Stromal cell of bone marrow (primary cell): ENCODE data around the gene C1orf198.
"Not testable (repeated sequence)": the region's sequence is repeated elsewhere in the genome, so short reads cannot be mapped to it uniquely, and the experiment has no call there.

ENCODE experiments used
- DNase-seq: peaks from one replicate; pipeline ENCODE4 v3.0.0-alpha.2; 2012; ENCODE audit warnings: low read depth

The C1orf198 gene

GRCh38 chr1:230860617-230861384 lies 7.5 kb downstream of the C1orf198 start:
- DNase-seq: no peak

DNA sequence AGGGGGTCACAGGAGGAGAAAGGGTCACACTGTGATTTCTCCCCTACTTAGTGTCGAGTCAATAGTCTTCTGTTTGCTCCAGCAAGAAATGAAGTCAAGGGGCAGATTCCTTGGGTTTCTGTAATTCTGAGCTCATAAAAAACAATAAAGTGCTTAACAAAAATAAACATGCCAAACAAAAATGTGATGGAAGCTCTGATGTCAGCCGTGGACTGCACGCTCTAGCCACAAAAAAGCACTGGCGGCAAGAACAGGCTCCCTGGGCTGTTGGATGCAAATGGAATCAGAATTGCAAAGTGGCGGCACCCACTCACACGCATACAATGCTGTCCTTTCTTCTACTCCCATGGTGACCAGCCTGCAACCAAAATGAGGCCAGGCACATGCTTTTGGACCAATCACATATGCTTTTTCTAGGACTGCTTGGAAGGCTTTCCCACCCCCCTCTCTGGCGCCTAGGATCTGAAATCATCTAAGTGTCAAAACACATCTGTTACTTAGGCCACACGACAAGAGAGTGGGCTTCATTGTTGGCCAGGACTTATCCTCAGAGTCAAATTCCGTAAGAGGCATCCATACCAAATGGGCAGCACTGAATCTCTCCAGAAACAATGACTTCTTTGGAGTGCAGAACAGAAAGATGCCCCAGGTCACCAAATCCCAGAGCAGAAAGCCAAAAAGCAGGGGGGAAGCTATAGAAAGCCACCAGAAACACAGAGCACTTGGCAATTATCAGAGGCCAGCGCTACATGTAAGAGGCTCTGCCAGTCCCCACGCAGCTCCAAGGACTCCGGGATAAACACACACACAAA lies 9.2 kb downstream of the C1orf198 start:
- no peak for DNase-seq

DNA sequence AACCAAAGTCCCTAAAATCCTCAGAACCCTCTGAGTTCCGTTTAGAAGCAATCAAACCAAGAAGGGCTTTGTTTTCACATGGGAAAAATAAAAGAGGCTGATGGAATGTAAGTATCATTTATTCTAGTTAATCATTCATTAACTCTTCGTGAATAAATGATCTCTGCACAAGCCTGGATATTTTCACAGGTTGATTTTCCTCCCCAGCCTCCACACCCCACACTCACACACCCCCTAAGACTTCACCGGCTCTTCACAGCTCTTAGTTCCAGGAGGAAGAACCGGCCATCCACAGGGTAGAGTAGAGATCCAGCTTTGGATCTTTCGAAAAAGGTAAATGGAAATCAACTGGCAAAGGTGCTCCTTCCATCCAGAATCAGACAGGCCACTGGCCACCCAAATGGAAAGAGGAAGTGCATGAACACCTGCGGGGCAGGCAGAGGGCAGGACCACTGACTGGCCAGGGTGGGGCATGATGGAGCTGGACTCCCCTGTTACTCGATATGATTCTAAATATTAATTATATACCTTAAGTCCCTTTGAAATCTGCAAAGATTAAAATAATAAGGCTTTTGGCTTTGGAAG lies 10.0 kb downstream of the C1orf198 start:
- no peak for DNase-seq

GRCh38 chr1:230857822-230858221 lies 10.5 kb downstream of the C1orf198 start:
- DNase-seq: no peak

- no peak for DNase-seq
These were observed 11.2 kb downstream of the C1orf198 start for GRCh38 chr1:230857077-230857476.

- no peak for DNase-seq
These were observed 12.4 kb downstream of the C1orf198 start for GRCh38 chr1:230855886-230856285.

- no peak for DNase-seq
These were observed 13.9 kb downstream of the C1orf198 start for GRCh38 chr1:230854423-230854822.

DNA sequence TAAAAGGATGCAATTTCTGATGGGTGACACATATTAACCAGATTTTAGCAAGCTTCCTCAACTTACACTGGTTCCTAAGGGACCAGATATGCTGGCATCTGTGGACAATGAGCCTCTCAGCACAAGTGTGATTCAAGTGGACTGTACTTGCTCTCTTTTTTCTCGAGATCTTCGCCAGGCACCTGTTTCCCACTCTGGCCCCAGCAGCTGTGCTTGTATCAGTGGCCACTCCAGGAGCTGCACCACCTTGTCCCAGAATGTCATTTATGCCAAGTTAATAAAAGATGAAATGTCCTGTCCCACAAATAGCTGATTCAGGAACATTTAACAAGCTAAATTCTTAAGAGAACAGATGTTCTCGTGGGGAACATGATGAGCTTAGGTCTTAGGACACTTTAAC lies 14.6 kb downstream of the C1orf198 start:
- DNase-seq: no peak

DNA sequence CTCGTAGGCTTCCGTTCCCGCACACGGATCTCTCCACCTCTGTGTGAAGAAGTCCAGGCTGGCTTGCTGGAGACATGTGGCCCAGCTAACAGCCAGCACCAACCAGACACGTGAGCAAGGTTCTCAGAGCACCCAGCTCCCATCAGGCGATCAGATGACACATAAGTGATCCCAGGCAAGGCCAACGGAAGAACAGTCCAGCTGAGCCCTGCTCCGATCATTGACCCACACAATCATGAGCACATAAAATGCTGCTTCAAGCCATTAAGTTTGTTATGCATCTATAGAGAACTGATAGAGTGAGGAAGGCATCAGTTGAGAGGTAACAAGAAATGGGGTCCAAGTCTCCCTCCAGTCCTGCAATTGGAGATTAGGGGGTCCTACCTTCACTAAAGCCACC lies 15.4 kb downstream of the C1orf198 start:
- no peak for DNase-seq

GRCh38 chr1:230851291-230851691 lies 17.0 kb downstream of the C1orf198 start:
- no peak for DNase-seq

DNA sequence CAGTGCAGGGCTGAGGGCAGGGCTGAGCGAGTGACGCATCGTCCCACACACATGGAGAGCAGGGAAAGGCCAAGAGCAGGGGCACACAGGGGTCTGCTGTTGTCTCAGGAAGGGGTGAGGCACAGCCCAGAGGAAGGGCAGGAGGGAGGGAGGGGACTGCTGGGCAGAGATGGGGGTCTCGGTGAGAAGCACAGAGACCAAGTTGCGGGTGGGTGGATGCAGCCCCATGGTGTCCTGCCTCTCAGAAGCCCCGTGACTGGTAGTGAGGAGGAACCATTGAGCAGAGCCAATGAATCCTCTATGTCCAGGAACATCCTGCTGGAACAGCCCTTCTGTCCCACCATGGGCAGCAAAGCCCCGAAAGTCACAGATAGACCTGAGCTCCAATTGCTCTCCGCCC lies 17.8 kb downstream of the C1orf198 start:
- DNase-seq: no peak

GRCh38 chr1:230849451-230850224 lies 18.7 kb downstream of the C1orf198 start:
- peak; percentile 97 for DNase-seq

DNA sequence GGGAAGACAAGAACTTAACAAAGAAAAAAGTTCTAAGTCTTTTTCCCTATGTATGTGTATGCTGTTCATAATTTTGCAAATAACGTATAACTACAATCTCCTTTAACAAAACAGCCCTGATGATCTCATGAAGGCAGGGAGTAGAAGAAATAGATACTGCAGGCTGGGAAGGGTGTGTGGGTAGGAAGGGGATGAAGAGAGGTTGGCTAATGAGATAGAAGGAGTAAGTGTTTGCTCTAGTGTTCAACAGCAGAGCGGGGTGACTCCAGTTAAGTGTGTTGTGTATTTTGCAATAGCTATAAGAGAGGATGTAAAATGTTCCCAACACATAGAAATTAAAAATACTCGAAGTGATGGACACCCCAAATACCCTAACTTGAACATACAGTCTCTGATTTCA lies 20.1 kb downstream of the C1orf198 start:
- DNase-seq: no peak

GRCh38 chr1:230845184-230845583 lies 23.1 kb downstream of the C1orf198 start:
- not testable (repeated sequence) for DNase-seq

- no peak for DNase-seq
These were observed 23.8 kb downstream of the C1orf198 start for GRCh38 chr1:230844561-230844960.

GRCh38 chr1:230843503-230844309 lies 24.6 kb downstream of the C1orf198 start:
- DNase-seq: no peak

DNA sequence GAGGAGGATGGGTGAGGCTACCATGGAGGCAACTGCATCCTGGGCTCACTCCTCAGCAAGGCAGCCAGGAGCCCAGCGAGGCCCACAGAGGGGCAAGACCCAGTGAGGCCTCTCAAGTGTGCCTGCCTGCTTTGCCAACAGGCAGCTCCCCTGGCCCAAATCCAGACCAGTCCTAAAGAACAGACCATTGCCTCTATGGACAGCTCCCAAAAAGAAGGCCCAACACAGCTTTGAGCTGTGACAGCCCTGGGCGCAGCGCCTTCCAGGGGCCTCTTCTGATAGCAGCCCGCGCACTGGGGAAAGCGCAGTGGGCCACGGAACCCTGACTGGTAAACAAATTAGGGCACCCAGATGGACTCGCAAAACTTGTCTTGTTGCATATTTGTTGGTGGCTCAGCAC lies 25.5 kb downstream of the C1orf198 start:
- DNase-seq: no peak

DNA sequence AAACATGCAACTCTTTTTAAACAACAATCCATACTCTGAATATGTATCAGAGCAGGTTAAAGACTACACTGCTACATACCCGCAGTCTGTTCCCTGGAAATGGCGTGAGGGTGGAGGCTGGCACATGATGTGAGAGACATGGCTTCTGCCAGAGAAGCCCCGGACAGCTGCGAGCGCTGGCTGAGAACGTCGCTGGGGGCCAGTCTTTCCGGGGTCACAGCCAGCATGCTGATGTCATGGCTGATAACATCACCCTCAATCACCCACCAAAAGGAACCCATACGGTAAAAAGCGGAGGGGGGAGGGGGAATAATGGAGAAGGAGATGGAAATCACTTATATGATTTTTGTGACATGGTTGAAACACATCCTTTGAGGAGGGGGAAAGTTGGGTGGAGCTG lies 29.1 kb downstream of the C1orf198 start:
- no peak for DNase-seq

DNA sequence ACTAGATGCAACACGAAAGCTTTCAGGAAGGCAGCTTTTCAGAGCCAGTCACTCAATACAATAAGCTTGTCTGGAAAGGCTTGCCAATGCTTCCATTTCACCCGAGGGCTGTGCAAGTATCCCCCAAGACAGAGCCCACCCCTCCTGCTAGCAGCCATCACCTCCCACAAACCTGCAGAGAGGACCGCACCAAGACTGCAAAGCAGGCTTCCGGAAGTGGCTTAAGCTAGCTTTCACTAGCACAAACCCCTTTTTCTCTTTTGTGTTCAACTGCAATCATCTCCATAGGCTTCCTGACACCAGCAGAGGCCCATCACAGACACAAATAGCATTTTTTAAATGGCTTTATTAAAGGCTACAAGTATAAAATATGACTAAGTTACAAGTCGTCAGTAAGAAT lies 31.5 kb downstream of the C1orf198 start:
- DNase-seq: no peak

DNA sequence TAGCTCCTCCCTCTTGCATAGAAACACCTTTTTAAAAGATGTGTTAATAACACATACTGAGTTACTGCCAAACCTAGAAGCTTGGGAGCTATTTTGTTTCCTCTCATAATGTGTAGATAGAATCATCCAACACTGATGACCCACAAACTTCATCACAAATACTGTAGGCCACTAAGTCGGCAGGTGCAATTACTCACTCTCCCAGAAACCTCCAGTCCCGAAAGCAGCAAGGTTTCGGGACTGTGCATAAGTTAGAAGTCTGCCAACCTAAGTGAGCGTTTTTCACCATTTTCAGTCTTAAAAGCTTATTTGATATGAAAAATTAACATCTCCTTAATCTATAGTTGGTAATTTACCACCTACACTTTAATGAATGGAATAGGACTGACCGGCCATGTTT lies 32.0 kb downstream of the C1orf198 start:
- no peak for DNase-seq

DNA sequence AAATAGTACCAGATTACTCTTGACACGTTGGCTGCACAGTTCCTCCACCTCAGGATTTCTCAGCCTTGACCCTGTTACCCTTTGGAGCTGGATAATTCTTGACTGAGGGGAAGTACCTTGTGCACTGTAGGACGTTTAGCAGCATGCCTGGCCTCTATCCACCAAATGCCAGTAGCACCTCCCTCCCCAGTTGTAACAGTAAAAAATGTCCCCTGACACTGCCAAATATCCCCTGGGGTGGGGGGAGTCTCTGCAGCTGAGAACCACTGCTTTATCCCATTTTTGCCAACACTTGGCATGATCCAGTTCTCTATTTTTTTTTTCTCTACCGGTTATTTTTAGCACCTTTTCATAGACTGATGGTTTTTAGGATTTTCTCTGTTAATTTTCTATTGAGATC lies 34.0 kb downstream of the C1orf198 start:
- no peak for DNase-seq
